HG03469 (cell line): ENCODE data around the gene CASP12.
A peak's percentile ranks its signal among the peaks of the same experiment; 100 is the strongest.
"Not testable (repeated sequence)": the region's sequence is repeated elsewhere in the genome, so short reads cannot be mapped to it uniquely, and the experiment has no call there.

Experiments
- ATAC-seq: cut with Tn5 transposase; IDR thresholded peaks from one replicate; pipeline ENCODE4 v1.9.1; 2021; ENCODE audit warnings: mild to moderate bottlenecking, moderate library complexity, moderate number of reproducible peaks; ENCODE audit not compliant: unreplicated experiment

The CASP12 gene

DNA sequence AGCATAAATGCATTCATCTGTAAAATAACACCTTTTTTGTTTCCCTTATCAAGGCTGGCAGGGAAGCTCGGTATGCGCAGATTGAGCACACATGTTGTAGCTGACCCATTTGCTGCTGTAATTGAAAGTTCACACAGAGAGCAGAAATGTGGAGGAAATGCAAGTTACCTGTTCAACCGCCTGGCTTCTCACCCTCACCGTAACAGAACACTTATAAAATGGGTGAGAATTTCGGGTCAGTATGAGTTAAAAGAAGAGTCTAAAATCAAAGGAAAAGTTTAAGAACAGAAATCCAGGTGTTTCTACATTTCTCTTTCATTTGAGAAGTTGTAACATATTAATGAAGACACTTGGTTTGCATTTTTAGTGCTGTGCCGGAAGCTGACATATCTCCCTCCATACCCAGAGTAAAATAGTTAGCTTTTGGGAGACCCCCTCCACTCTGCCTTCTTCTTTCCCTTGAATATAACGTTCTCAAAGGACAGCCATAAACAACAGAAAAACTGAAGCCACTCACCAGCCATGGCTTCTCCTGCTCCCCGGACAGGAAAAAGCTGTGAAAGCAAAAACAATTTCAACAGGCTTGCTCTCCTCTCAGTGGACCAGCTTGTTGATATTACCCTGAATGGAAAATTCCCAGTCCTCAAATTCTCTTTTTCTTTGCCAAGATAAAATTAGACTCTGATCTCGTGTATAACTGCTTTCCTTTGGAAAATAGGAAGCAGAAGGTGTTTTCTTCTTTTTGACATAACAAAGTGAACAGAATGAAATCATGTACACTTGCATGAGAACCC is at the start of gene CASP12:
CASP12 (minus strand) TSS at position 570 of the 794 bp plus-strand sequence.
- ATAC-seq, result no peak

DNA sequence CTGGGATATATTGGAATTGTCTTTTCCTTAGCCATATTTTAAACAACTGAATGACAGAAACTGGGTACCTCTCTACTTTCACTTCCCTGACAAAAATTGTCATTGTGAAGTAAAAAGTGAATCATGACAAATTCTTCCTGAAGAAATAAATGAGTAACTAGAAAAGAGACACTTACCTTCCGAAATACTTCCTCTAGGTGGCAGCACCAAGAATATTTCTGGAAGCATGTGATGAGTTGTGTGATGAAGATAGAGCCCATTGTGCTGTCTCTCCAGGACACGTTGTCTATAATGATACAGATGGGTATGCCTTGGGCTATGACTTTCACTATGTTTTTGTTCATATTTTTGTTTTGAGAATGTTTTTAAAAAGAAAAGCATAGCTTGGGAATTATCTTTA is 48.6 kb upstream of the CASP12 start:
- ATAC-seq, result peak; percentile 97

DNA sequence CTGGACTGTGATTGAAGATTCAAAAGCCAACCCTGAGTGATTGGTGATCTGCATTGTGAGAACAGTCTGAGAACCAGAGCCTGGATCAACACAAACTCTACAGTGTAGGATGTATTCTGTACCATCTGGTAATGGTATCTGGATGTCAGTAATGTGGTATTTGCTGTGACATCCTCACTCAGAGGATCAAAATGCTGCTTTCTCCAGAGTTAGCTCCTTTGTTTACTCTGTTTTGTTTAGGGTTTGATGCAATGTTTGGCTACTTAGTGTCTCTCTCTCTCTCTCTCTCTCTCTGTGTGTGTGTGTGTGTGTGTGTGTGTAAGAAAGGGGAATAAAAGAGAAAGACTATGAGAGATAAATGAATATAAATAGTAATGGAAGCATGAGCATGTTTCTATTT is 45.8 kb upstream of the CASP12 start:
- no peak for ATAC-seq

DNA sequence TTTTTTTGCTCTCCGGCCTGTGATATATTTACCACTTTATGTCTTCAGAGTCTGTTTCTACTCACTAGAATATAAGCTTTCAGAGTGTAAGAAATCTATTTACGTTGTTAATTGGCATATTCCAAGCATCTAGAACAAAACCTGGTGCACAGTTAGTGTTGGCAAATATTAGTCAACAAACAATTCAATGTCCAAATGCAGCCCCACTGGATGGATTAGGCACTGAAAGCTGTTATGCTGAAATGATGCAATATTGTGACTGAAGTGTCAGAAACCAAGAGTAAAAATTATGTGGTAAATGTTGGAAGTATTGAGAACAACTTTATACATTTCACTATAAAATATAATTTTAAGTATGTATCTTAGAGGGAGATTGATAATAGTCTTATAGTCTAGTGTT is 45.3 kb upstream of the CASP12 start:
- ATAC-seq, result no peak

DNA sequence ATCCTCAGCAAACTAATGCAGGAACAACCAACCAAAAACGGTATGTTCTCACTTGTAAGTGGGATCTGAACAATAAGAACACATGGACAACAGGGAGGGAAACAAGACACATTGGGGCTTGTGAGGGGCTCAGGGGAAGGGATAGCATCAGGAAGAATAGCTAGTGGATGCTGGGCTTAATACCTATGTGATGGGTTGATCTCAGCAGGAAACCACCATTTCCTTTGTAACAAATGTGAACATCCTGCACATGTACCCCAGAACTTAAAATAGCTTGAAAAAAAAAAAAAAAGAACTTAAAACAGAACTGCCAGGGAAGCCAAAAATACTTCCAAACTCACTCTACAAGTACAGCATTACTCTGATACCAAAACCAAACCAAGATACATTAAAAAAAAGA is 36.3 kb upstream of the CASP12 start:
- no peak for ATAC-seq

DNA sequence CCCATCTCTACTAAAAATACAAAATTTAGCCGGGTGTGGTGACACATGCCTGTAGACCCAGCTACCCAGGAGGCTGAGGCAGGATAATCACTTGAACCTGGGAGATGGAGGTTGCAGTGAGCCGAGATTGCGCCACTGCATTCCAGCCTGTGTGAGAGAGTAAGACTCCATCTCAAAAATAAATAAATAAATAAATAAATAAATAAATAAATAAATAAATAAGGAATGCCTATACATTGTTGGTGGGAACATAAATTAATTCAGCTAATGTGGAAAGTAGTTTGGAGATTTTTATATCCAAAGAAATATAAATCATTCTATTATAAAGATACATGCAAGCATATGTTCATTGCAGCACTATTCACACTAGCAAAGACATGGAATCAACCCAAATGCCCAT is 35.8 kb upstream of the CASP12 start:
- not testable (repeated sequence) for ATAC-seq

DNA sequence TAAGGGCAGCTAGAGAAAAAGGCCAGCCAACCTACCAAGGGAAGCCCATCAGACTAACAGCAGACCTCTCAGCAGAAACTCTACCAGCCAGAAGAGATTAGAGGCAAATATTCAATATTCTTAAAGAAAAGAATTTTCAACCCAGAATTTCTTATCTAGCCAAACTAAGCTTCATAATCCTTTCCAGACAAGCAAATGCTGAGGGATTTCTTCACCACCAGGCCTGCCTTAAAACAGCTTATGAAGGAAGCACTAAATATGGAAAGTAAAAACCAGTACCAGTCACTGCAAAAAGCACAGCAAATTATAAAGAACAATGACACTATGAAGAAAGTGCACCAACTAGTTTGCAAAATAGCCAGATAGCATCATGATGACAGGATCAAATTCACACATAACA is 30.6 kb upstream of the CASP12 start:
- no peak for ATAC-seq

DNA sequence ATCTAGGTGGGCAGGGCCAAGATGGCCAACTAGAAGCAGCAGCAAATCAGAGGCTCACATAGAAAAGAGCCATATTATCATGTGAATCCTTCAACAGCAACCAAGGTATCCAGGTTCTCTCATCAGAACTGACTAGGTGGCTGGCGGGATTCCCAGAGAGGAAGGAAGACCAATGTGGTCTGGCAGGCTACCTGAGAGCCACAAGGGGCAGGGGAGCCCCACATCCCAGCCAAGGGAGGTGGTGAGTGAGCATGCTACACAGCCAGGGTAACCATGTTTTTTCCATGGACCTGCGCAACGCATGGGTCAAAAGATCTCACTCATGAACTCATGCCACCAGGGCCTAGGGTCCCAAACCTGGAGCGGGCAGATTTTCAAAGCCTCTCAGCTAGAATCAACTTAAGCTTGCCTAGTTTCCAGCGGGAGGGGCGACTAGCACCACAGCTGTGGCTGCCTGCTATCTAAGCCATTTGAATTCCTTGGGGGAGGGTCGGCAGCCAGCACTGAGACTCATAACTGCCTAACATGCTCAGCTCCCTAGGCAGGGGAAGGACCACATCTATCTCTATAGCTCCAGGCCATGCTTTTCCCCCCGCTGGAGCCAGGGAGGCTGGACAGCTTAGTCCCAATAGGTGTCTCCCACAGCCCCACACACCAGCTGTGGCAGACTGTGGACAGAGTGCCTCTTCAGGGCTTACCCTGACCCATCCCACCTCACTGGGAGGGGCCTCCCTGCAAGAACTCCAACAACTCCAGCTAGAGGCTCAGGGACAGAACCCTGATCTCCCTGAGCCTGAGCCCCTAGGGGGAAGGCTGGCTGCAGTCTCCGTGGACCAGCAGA is 28.7 kb upstream of the CASP12 start:
- no peak for ATAC-seq

DNA sequence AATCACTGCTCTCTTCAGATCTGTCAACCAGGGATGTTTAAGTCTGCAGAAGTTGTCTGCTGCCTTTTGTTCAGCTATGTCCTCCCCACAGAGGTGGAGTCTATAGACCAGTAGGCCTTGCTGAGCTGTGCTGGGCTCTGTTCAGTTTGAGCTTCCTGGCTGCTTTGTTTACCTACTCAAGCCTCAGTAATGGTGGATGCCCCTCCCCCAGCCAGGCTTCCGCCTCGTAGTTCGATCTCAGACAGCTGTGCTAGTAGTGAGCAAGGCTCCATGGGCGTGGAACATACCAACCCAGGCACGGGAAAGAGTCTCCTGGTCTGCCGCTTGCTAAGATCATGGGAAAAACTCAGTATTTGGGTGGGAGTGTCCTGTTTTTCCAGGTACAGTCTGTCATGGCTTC is 27.6 kb upstream of the CASP12 start:
- ATAC-seq, result no peak

DNA sequence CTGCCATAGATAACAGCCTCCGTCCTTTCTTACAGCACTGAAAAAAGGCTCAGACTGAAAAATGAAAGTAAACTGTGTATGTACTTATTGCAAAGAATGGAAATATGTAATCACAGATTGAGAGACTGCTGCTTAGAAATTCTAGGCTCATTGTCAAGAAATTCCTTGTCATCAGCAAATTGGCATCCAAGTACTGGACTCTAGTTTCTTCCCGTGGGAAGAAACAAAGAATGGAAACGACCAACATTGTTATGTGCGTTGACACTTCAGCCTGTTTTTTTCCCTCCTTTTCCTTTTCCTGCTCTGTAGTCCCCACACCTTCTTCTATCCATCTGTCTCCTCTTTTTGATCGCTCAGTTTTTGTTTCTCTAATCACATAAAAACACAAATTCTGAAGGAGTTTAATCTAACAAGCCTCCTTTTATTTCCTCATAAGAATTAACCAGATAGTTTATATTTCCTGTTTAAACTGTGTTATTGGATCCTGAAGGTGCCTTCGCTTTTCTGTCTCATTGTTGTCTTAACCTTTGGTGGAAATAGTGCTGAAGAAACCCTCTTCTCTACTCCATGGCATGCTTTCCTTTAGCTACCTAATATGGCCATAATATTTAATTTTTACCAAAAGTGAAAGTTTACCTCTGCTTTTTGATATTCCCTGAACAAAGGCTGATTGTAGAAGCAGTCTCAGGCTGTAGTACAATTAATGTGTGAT is 20.0 kb upstream of the CASP12 start:
- peak; percentile 52 for ATAC-seq

DNA sequence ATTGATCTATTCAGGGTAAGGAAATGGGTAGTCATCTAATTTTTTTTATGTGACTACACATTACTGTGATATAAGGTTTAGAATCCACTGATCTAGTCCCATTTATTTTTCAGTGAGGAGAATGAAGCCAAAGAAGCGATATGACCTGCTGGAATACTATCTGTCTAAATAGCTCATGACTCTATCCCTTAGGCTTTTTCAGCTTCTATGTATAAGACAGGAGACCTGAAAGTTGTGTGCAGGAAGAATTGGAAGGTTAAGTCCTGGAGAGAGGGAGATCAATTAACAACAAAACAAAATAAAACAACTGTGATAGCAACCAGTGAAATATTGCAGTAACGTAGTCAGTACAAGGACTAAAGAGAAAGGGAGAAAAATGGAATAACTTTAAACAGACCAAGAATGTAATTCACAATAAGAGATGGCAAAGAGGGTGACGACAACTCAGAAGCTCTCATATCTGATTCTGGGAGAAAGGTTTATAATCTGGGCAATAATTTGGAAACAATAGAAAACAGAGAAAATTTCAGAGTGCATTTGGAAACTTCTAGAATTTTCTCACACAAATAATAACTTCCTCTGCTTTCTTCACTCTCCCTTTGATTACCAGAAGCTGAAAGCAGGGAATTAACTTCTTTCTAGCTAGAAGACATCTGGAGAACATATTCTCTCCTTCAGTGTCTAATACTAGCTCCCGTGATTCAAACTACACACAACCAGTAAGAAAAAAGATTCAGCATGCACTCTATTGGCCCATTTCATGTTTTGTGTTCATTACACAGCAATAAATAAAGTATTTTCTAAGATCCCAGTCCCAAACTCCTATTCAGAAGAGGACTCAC is 19.2 kb upstream of the CASP12 start:
- peak; percentile 15 for ATAC-seq

DNA sequence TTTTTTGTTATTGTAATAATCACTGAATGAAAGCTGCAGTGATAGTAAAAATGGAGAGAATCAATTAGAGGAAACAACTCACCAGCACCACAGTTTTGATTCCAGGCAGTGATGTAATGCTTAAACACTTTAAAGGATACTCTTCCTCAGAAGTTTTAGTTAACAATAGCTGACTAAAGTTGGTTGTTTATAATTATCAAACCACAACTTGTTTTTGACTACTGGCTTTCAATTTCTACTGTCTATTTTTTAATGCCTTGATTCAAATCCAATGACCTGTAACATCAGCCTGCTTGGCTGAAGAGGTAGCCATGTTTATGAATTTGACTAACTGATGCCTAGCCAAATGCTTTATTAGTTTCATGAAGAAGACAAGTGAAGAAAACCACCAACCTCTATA is 18.2 kb upstream of the CASP12 start:
- no peak for ATAC-seq

DNA sequence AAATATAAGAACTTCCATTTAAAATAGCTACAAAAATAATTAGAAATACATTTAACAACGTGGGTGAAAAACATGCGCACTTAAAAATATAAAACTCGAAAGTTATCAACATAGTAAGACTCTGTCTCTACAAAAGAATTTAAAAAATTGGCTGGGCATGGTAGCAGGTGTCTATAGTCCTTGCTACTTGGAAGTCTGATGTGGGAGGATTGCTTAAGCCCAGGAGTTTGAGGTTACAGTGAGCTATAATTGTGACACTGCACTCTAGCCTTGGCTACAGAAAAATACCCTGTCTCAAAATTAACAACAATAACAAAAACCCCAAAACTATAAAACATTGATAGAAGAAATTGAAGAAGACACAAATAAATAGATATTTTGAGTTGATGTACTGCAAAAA is 13.8 kb upstream of the CASP12 start:
- ATAC-seq, result no peak

DNA sequence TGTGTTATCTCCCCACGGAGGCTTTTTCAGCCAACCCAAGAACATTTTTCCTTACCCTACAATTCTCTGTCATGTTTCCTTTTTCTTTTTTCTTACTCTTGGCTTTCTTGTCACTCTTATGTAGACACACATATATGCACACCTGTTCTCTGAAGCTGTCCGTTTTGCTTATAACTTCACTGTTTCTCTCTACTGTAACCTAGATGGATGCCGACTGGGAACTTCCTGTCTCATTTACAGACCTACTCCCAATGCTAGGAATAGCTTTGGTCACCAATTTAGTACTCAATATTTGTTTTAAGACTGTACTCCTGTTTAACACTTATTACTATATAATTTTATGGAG is 9.9 kb upstream of the CASP12 start:
- ATAC-seq, result no peak

DNA sequence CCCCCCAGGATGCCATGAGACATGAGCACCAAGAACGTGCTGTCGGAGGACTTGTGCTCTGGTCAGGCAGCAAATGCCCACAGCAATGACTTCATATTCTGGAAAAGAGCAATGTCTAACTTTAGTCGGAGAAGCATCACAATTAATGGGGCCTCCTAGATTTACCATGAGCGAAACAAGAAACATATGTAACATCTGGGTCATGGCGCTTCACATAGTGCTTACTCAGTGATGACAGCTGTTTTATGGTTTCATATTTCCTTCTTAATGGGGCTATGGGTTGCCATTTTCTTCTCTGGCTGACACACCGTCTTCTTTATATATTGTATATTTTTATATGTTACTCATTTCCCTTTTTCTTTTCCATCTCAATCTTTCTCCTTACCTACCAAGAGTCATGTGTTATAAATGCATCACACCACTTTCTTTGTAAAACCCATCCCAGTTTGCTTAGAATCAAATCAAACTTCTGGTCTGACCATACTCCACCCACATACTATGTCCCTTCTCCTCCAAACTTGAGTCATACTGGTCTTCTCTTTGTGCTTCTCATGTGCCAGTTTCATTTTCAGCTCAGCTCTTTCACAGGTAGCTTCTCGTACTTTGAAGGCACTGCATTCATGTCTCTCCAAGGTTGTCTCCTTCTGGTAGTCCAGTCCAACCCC is 9.4 kb upstream of the CASP12 start:
- peak; percentile 86 for ATAC-seq

DNA sequence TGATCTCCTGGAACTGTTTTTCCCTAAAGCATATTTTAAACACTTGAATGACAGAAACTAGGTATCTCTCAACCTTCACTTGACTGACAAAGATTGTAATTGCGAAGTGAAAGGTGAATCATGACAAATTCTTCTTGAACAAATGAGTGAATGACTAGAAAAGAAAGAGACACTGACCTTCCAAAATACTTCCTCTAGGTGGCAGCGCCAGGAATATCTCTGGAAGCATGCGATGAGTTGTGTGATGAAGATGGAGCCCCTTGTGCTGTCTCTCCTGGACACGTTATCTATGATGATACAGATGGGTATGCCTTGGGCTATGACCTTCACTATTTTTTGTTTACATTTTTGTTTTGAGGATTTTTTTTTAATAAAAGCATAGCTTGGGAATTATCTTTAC is 7.0 kb upstream of the CASP12 start:
- no peak for ATAC-seq

DNA sequence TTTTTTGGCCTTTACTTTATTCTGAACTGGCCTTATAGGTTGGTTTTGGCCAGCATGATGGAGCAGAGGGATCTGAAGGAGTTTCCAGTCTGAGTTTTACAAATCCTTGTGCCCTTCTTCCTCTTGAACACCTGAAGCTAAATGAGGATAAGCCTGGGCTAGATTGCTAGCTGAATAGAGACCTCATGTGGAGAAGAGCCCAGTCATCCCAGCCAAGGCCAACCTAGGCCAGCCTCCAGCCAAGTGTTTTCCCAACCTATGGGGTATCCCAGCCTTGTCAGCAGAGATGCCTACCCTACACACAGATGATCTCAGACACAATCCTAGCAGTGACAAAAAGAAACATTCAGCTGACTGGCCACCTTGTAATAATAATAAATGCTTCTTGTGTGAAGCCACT is 966 bp upstream of the CASP12 start:
- no peak for ATAC-seq

DNA sequence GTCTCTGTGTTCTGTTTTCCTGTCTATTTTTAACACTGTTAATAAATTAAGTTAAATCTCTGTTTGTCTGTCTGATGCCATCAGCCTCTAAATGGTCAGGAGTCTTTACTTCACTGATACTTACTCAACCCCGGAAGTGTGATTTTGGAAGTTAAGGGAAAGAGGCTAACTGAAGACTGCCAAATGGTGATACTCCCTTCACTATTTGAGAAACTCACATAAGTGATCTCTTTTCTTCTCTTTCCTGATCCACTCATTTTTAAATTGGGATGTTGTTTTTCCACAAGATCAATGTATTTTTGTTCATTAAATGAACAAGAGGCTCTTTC is 389 bp upstream of the CASP12 start:
- ATAC-seq, result no peak

DNA sequence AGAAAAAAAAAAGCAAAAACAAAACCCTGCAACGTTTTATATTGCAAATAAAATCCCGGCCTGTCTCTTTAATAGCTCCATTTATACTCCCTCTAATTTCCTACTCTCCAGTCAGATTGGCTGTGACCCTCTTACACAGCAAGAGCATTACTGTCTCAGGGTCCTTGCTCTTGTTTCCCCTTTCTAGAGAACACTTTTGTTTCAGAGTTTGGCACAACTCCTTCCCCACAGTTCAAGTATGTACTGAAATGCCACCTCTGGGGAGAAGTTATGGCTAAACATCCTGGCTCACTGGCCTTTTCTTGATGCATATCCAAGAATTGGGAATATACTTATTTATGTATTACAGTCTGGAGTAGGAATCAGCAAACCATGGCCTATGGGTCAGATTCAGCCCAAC is 2.6 kb downstream of the CASP12 start:
- ATAC-seq, result no peak

DNA sequence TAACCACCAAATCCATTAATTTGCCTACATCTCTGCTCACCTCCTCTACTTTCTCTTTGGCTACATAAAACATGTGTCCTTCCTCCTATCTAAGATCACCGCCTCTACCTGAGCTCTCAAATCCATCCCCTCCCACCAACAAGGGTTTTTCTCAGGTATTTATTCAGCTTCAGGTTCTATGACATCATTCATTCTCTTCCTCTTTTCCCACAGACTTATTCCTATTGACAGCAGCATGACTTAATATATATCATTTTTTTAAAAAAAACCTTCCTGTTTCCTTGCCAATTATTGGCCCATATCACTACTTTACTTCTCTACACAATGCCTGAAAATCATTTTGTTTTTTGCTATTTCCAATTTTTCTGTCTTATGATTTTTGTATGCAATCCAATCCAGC is 4.4 kb downstream of the CASP12 start:
- ATAC-seq, result no peak
